GM03348 (cell line): ENCODE data around the gene MGAT4A.
A peak's percentile ranks its signal among the peaks of the same experiment; 100 is the strongest.
"Not testable (repeated sequence)": the region's sequence is repeated elsewhere in the genome, so short reads cannot be mapped to it uniquely, and the experiment has no call there.

Experiments used
- DNase-seq: peaks from one replicate; pipeline ENCODE4 v3.0.0; 2012; ENCODE audit warnings: low spot score

MGAT4A gene

GRCh38 chr2:98759827-98760625 is 29.1 kb upstream of the MGAT4A start:
- DNase-seq: no peak

DNA sequence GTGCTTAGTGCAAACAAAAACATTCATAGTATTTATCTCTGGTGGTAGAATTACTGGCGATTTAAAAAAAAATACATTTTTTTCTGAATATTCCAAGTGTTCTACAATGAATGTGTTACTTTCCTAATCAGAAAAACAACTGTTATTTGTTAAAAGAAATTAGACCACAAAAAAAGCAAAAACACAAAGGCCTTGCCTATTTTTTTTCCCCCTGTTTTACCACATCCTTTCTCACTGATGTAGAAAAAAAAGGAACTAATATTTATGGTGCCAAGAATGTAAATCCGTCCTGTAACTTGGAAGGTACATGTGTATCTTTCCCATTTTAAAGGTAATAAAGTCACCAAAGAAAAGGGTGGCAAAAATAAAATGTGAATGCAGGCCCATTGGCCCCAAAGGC is 28.4 kb upstream of the MGAT4A start:
- no peak for DNase-seq

GRCh38 chr2:98757904-98758421 is 27.0 kb upstream of the MGAT4A start:
- DNase-seq: peak; percentile 87

DNA sequence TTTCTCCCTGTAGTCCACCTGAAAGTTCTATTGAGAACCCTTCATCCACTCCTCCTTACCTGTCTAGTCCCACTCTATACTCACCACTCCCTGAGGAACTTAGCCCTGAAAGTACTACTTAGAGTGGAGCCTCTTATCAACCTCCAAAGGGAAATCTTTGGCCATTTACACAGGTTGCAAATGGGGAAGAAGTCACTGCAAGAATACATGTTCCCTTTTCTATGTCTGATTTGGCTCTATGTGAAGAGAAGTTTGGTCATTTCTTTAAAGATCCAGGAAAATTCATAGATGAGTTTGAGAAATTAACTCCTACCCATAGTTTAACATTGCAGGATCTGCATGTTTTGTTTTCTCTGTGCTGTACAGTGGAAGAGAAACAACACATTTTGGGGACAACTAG is 22.9 kb upstream of the MGAT4A start:
- no peak for DNase-seq

DNA sequence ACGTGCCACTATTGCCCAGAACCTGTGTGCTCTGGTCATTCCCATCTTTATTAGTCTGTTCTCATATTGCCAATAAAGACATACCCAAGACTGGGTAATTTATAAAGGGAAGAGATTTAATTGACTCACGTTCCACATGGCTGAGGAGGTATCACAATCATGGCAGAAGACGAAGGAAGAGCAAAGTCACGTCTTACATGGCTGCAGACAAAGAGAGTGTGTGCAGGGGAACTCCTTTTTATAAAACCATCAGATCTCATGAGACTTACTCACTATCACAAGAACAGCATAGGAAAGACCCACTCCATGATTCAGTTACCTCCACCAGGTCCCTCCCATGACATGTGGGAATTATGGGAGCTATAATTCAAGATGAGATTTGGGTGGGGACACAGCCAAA is 21.8 kb upstream of the MGAT4A start:
- not testable (repeated sequence) for DNase-seq

GRCh38 chr2:98751748-98752147 is 20.8 kb upstream of the MGAT4A start:
- DNase-seq: no peak

DNA sequence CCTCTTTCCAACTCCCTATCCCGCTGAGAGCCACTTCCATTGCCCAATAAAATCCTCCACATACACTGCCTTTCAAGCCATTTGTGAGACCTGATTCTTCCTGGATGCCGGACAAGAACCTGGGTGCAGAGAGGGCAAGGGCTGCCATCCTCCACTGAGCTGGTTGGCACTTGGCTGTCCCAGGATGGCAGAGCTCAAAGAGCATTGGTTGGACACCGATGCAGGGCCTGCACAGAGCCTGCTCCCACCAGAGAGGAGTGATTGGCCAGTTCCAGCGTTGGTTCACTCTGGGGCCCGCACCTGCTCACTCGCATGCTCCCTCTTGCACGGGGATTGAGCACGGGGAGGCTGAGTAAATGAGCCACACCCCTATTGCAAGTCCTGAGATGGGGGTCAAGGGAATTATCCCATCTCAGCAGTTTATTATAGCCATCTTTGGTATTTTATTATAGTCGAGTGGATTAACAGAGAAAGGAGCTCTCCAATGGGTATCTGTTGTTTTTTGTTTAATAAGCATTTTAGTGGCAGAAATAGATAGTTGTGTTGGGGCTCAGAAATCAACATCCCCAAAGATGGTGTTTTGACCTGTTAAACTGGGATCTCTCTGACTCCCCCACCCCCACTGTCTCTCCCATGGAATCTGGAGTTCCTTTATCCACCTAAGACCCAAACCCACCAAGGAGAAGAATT is 19.8 kb upstream of the MGAT4A start:
- DNase-seq: no peak

GRCh38 chr2:98749066-98749450 is 18.1 kb upstream of the MGAT4A start:
- DNase-seq: no peak

GRCh38 chr2:98748292-98749065 is 17.5 kb upstream of the MGAT4A start:
- no peak for DNase-seq

DNA sequence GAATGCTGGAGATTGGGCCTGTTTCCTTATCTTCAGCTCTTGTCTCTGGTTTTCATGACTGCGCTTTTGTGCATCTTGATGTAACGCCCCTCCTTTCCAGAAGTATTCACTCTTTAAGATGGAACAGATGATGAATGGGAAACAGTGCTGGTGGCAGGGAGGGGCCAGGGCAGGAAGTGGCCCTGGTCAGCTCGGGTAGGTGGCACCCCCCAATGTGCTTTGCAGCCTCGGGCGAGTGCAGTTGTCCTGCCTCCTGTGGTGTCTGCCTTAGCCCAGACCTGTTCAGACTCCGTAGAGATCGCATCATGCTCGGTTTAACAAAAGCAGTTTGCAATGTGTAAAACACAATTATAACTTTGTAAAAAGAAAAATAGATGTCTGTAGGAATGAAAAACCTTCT is 17.0 kb upstream of the MGAT4A start:
- DNase-seq: no peak

- no peak for DNase-seq
Measured at GRCh38 chr2:98746426-98746825, 15.5 kb upstream of the MGAT4A start.

DNA sequence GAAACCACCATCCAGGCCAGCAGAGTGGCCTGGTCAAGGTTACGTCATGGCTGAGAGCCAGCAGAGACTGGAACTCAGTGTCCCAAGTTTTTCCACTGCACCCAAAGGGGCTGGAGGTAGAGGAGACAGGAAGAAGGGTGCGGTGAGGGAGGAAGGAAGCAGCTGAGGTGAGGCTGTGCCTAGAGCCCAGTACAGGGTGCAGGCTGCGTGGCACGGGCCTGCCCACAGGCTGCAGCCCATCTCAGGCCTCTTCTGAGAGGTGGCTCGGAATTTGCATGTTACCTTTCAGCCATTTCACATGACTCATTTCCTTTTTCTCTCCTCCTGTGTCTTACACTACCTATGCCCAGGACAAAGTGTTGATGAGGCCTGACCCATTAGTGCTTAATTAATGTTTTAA is 13.7 kb upstream of the MGAT4A start:
- DNase-seq: no peak

- DNase-seq: no peak
Measured at GRCh38 chr2:98743835-98744234, 12.9 kb upstream of the MGAT4A start.

DNA sequence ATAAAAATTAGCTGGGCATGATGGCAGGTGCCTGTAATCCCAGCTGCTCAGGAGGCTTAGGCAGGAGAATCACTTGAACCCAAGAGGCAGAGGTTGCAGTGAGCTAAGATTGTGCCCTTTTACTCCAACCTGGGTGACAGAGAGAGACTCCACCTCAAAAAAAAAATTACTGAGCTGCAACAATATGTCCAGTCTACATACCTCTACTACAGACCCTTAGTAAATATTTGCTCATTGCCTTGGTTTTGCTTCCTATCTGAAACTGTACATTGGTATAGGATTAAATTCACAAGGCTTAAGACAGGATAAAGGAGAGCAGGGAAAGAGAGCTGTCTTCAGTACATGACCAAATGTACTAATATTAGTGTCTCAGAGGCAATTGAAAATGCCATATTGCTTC is 8.1 kb upstream of the MGAT4A start:
- DNase-seq: no peak

GRCh38 chr2:98738304-98738703 is 7.4 kb upstream of the MGAT4A start:
- DNase-seq: no peak

DNA sequence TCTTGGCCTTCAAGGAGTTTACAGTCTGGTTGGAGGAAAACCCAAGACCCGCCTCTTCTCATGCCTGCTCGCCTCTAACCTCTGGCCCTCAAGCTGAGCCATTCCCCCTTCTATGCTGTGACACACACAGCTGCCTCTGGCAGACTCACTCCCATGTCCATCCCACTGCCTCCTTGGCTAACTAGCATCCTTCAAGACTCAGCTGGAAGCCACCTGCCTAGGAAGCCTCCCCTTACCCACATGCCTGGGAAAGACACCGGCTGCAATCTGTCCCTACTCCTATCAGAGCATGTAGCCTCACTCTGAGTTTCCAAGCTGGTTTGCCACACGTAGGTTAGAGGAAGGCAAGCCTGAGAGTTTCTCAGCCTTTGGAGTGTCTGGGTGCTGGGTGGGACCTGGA is 6.9 kb upstream of the MGAT4A start:
- no peak for DNase-seq

DNA sequence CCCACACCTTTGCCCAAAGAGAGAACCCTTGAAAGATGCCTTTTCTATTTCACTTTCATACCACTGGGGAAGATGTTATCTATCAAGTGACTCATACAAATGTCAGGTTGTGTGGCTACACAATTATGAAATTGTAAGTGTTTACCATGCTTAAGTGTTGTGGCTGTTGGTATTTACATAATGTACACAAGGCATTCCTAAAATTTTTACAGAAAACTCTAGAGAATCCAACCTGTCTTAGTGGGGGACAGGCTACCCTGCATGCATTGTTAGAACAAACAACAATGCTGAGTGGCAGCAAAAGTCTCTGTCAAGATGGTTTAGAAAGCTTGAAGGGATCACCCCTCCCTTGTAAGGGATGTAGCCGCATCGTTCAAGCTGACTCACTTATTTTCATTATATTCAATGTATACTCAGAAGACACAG is 5.5 kb upstream of the MGAT4A start:
- DNase-seq: no peak

DNA sequence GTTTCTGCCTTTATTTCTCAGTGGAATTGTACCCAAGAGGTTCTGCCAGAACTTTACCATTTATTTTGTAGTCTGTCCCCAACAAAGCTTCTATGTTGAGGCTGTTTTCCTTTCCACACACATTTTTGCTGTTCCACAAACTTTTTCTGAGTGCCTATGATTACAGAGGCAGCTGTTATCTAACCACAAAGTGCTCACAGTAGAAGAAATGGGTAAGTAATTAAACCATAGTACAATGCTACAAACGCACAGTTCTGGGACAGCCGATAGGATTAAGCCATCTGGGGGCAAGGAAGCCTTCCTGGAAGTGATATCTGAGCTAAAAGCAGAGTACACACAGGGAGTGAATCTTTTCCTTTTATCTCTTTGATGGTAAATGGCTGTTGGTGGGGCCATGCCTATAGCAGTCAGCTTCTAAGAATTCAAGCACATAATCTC is 3.9 kb upstream of the MGAT4A start:
- DNase-seq: no peak

DNA sequence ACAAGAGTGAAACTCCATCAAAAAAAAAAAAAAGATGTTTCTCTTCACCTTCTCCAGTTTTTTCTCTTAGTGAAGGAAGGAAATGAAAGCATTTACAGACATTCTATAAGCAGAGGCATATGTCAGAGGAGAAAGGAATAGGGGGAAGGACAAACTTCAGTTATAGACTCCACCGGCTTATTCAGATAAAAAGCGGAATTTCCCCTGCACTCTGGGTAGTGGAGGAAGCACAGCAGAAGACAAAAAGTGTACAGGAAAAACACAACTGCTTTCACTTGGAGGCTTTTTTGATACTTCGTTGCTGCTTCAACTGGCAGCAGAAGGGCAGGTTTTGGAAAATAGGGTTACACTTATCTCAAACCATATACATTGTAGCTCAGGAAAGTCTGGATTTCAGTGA is 3.2 kb upstream of the MGAT4A start:
- DNase-seq: no peak

- DNase-seq: no peak
Measured at GRCh38 chr2:98732430-98733051, 1.6 kb upstream of the MGAT4A start.

DNA sequence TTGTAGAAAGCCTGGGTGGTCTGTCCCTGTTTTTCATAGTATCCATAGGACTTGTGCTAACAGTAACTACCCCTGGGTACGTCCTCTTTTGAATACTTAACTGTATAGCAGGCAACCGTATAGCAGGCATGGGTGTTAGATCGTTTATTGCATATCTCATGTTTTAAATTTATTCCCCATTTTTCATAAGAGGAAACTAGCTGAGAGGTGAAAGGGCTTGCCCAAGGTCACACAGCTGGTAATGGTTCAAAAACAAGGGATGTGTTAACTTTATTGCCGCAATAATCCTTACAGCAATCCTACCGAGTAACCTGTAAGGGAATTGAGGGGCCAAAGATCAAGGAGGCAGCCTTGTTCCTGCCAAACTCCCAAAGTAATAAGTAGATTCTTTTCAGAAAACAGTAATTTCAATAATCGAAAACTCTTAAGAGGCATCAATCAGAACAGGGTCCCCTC is 990 bp upstream of the MGAT4A start:
- DNase-seq: no peak

DNA sequence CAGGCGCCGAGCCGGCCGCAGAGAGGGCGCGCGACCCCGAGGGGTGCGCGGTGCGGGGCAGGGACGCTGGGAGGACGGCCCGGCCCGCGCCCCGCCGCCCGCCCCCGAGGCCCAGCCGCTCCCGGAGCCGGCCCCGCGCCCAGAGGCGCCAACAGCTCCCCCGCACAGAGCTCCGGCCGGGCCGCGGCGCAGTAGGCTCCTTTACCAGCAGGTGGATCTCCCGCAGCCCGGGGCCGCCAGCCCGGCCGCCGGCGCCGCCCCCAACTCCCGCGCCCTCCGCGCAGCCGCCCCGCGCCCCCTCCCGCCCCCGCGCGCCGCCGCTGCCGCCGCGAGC is 258 bp downstream of the MGAT4A start:
- DNase-seq: no peak
